Caco-2 (cell line): ENCODE results near the gene ZC3H12A. TPM values are rescaled to one million over a fixed set of nuclear protein-coding genes. Genes with fewer than 3 reads are reported as not detected.
"Not testable (repeated sequence)": the region's sequence is repeated elsewhere in the genome, so short reads cannot be mapped to it uniquely, and the experiment has no call there.

ENCODE experiments used
- BruUV-seq: library from RNA; stranded (reverse); fragments of 400-500 nt; replicated peaks from 2 replicates; lab custom pipeline; 2021; lab: Mats Ljungman, UMichigan
- CTCF ChIA-PET: fragments of 300-600 bp; sonication (Branson Sonifier 250); formaldehyde crosslinking; loops from one replicate; lab custom pipeline; 2022; ENCODE audit warnings: antibody characterized with exemption; lab: Charles Lee
- POLR2A ChIA-PET: fragments of 300-600 bp; sonication (Branson Sonifier 250); formaldehyde crosslinking; loops from one replicate; lab custom pipeline; 2022; ENCODE audit warnings: antibody characterized with exemption; lab: Charles Lee
- DNase-seq, 2 experiments: peaks; one replicate each; pipeline versions ENCODE4 v3.0.0 to v3.0.0-alpha.2; 2020 to 2022
- H3K27me3 ChIP-seq: replicated peaks from 2 replicates; pipeline ENCODE4 v1.6.0; 2011; ENCODE audit warnings: low read length; ENCODE audit not compliant: control insufficient read depth, insufficient read depth
- H3K36me3 ChIP-seq: 2 replicates; pipeline ENCODE4 v1.5.1; 2011; ENCODE audit warnings: low read length; ENCODE audit not compliant: control insufficient read depth, insufficient read depth
- H3K4me1 ChIP-seq: fragments of 250-450 bp; sonication (Bioruptor Pico); 2 replicates; pipeline ENCODE4 v1.5.1; 2020; ENCODE audit warnings: mild to moderate bottlenecking
- H3K4me3 ChIP-seq: 2 replicates; pipeline ENCODE4 v1.5.1; 2011; ENCODE audit warnings: low read depth, mild to moderate bottlenecking, control low read depth, low read length
- H3K9me3 ChIP-seq: fragments of 250-450 bp; sonication (Bioruptor Pico); 2 replicates; pipeline ENCODE4 v1.5.1; 2020; ENCODE audit warnings: mild to moderate bottlenecking, moderate library complexity
- H3K27ac Mint-ChIP-seq: one replicate; pipeline ENCODE4 v1.8.0; 2022; ENCODE audit warnings: mixed read lengths; ENCODE audit not compliant: unreplicated experiment
- H3K27me3 Mint-ChIP-seq: one replicate; pipeline ENCODE4 v1.8.0; 2022; ENCODE audit warnings: mixed read lengths; ENCODE audit not compliant: insufficient read depth, unreplicated experiment
- H3K36me3 Mint-ChIP-seq: one replicate; pipeline ENCODE4 v1.8.0; 2022; ENCODE audit warnings: mild to moderate bottlenecking, mixed read lengths; ENCODE audit not compliant: insufficient read depth, unreplicated experiment
- H3K4me1 Mint-ChIP-seq: one replicate; pipeline ENCODE4 v1.8.0; 2022; ENCODE audit warnings: low read depth, mixed read lengths; ENCODE audit not compliant: unreplicated experiment
- H3K4me3 Mint-ChIP-seq: one replicate; pipeline ENCODE4 v1.8.0; 2022; ENCODE audit warnings: mild to moderate bottlenecking, moderate library complexity, mixed read lengths; ENCODE audit not compliant: unreplicated experiment
- H3K9me3 Mint-ChIP-seq: one replicate; pipeline ENCODE4 v1.8.0; 2022; ENCODE audit warnings: mixed read lengths; ENCODE audit not compliant: unreplicated experiment
- intact Hi-C: fragments of 100-400 bp; cut with micrococcal nuclease; formaldehyde crosslinking; loops from one replicate; pipeline ENCODE4 v1.10.0; 2022; ENCODE audit not compliant: unreplicated experiment
- total RNA-seq: library from RNA; stranded (reverse); gene quantifications from 2 replicates; pipeline ENCODE4 v1.2.3, GENCODE V29; 2022
- TF ChIP-seq, protein P1 (sequence below), 2 experiments: fragments of 200-600 bp in 1 of 2; IDR thresholded peaks; 1 replicate in 1 of 2; 2 replicates in 1 of 2; pipeline versions ENCODE4 v1.5.1 to v1.8.0; 2011 to 2022; ENCODE audit warnings: antibody characterized with exemption in 1 of 2, control low read depth in 1 of 2, inconsistent platforms in 1 of 2, low read depth in 1 of 2, low read length in 1 of 2, mild to moderate bottlenecking in 1 of 2, moderate library complexity in 1 of 2; ENCODE audit not compliant: insufficient read depth in 1 of 2, severe bottlenecking in 1 of 2, unreplicated experiment in 1 of 2

Gene ZC3H12A
- total RNA-seq, 1 experiment from 2014 or later: 4.7 TPM

DNA sequence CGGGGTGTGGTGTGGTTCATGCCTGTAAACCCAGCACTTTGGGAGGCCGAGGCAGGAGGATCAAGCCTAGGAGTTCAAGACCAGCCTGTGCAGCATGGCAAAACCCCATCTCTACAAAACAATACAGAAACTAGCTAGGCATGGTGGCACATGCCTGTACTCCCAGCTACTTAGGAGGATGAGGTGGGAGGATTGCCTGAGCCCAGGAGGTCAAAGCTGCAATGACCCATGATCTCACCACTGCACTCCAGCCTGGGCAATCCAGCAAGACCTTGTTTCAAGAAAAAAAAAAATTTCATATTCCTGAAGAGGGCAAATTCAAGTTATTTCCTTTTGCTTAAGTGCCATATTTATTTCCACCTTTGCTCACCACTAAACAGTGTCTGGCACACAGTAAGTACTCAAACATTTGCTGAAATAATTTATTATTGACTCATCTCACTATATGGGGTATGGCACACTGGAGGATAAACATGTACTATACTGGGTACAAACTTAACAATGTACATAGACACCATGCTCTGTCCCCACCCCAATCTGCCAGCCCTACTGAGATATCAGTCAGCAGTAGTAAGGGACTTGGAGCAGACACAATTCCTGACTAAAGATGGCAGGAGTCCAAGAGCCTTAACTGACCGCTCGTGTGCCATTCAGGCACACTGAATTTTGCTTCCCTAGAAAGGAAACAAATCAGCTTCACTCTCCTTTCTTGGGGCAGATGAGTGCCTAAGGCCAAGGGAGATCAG, 24.7 kb downstream of the ZC3H12A start:
- BruUV-seq: no TSS peak
- Histone ChIP-seq H3K4me1 (no peaks in the 10 kb centered on the region), H3K4me3 (no peak overlapping the region), H3K9me3 (no peaks in the 10 kb centered on the region), H3K27me3 (no peaks in the 10 kb centered on the region), H3K36me3 (no peaks in the 10 kb centered on the region)
- Mint-ChIP-seq H3K4me3 (no peak overlapping the region), H3K27ac (no peak overlapping the region), H3K9me3 (no peaks in the 10 kb centered on the region), H3K4me1 (no peaks in the 10 kb centered on the region), H3K27me3 (no peaks in the 10 kb centered on the region), H3K36me3 (peaks cover 22% of the 10 kb centered on the region)
- DNase-seq: no peak
- intact Hi-C loops: no loop called here
- TF ChIP-seq, protein P1, sequence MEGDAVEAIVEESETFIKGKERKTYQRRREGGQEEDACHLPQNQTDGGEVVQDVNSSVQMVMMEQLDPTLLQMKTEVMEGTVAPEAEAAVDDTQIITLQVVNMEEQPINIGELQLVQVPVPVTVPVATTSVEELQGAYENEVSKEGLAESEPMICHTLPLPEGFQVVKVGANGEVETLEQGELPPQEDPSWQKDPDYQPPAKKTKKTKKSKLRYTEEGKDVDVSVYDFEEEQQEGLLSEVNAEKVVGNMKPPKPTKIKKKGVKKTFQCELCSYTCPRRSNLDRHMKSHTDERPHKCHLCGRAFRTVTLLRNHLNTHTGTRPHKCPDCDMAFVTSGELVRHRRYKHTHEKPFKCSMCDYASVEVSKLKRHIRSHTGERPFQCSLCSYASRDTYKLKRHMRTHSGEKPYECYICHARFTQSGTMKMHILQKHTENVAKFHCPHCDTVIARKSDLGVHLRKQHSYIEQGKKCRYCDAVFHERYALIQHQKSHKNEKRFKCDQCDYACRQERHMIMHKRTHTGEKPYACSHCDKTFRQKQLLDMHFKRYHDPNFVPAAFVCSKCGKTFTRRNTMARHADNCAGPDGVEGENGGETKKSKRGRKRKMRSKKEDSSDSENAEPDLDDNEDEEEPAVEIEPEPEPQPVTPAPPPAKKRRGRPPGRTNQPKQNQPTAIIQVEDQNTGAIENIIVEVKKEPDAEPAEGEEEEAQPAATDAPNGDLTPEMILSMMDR (IDR thresholded peaks at IDR 0.05; ENCODE audit: insufficient read depth in 1 of 2, low read depth in 1 of 2, low read length in 1 of 2, severe bottlenecking in 1 of 2, unreplicated experiment in 1 of 2): no peak
- CTCF ChIA-PET: no interaction called here
- POLR2A ChIA-PET: no interaction called here

GRCh38 chr1:37501661-37502060, 27.3 kb downstream of the ZC3H12A start:
- H3K4me3 ChIP-seq: no peak overlapping the region
- no peak for DNase-seq
- ChIA-PET CTCF (no interaction called here), POLR2A (no interaction called here)
- intact Hi-C loops: no loop called here
- H3K9me3 ChIP-seq: no peaks in the 10 kb centered on the region
- no peaks in the 10 kb centered on the region for H3K27me3 ChIP-seq
- Mint-ChIP-seq H3K27ac (no peak overlapping the region), H3K36me3 (peaks cover 24% of the 10 kb centered on the region), H3K4me3 (no peak overlapping the region), H3K27me3 (no peaks in the 10 kb centered on the region), H3K4me1 (no peaks in the 10 kb centered on the region), H3K9me3 (no peaks in the 10 kb centered on the region)
- H3K4me1 ChIP-seq: no peaks in the 10 kb centered on the region
- TF ChIP-seq, protein P1 (IDR thresholded peaks at IDR 0.05; ENCODE audit: insufficient read depth in 1 of 2, low read depth in 1 of 2, low read length in 1 of 2, severe bottlenecking in 1 of 2, unreplicated experiment in 1 of 2): no peak
- H3K36me3 ChIP-seq: no peaks in the 10 kb centered on the region
- no TSS peak for BruUV-seq

DNA sequence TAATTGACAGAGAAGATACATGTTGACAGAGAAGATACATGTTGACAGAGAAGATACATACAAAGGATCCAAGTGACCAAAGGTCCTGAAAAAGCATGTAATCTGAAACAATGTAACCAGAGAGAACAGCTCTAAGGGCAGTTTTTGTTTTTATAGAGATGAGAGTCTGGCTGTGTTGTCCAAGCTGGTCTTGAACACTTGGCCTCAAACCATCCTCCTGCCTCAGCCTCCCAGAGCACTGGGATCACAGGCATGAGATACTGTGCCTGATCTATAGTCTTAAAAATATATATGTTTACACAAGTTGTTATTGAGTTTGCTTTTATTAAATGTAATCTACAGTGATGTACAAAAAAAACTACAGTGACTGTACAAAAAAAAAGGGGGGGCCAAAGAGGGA, 27.7 kb downstream of the ZC3H12A start:
- H3K27ac Mint-ChIP-seq: no peak overlapping the region
- Histone ChIP-seq H3K4me3 (no peak overlapping the region), H3K36me3 (no peaks in the 10 kb centered on the region), H3K27me3 (no peaks in the 10 kb centered on the region), H3K9me3 (no peaks in the 10 kb centered on the region), H3K4me1 (no peaks in the 10 kb centered on the region)
- no peak for DNase-seq
- no TSS peak for BruUV-seq
- intact Hi-C loops: no loop called here
- ChIA-PET POLR2A (no interaction called here), CTCF (no interaction called here)
- H3K9me3 Mint-ChIP-seq: no peaks in the 10 kb centered on the region
- H3K4me3 Mint-ChIP-seq: no peak overlapping the region
- TF ChIP-seq, protein P1 (IDR thresholded peaks at IDR 0.05; ENCODE audit: insufficient read depth in 1 of 2, low read depth in 1 of 2, low read length in 1 of 2, severe bottlenecking in 1 of 2, unreplicated experiment in 1 of 2): no peak
- no peaks in the 10 kb centered on the region for H3K4me1 Mint-ChIP-seq
- H3K36me3 Mint-ChIP-seq: peaks cover 29% of the 10 kb centered on the region
- no peaks in the 10 kb centered on the region for H3K27me3 Mint-ChIP-seq

- BruUV-seq, POLR2A ChIA-PET, H3K27me3 Mint-ChIP-seq: not testable (repeated sequence)
Measured at GRCh38 chr1:37502791-37503190, 28.4 kb downstream of the ZC3H12A start.

More at GRCh38 chr1:37502791-37503190, 28.4 kb downstream of the ZC3H12A start:
- peaks cover 36% of the 10 kb centered on the region for H3K36me3 Mint-ChIP-seq
- intact Hi-C loops, H3K36me3 ChIP-seq, H3K27ac Mint-ChIP-seq, H3K4me1 ChIP-seq, H3K9me3 ChIP-seq, H3K9me3 Mint-ChIP-seq, DNase-seq, H3K4me3 Mint-ChIP-seq, H3K4me1 Mint-ChIP-seq, H3K4me3 ChIP-seq, H3K27me3 ChIP-seq: not testable (repeated sequence)
- CTCF ChIA-PET: interaction anchor here (1.0 kb wide), 1 partner anchor 12 kb away, joined by 4 read pairs; the partner anchor contains the start of gene MEAF6
